Activated T-helper 1 cell treated with anti-CD3 and anti-CD28 coated beads, Interleukin-12 subunit alpha, Interleukin-12 subunit beta, Interleukin-2, Interleukin-4 antibody, amounts not matched to agents 30 ng/mL and 10 ng/mL and 1 ng/mL, durations not matched to agents 14 hours and 24 hours and 36 hours (primary cell): ENCODE measurements around the gene APPBP2. TPM values are rescaled to one million over a fixed set of nuclear protein-coding genes. Genes with fewer than 3 reads are reported as not detected.
A peak's percentile ranks its signal among the peaks of the same experiment; 100 is the strongest.
"Not testable (repeated sequence)": the region's sequence is repeated elsewhere in the genome, so short reads cannot be mapped to it uniquely, and the experiment has no call there.

ENCODE experiments used
- DNase-seq: peaks from one replicate; pipeline ENCODE4 v3.0.0; 2021; ENCODE audit warnings: low spot score
- H3K27ac Mint-ChIP-seq: one replicate; pipeline ENCODE4 v1.8.0; 2021; ENCODE audit warnings: mild to moderate bottlenecking, mixed read lengths
- H3K27me3 Mint-ChIP-seq: one replicate; pipeline ENCODE4 v1.8.0; 2022; ENCODE audit warnings: mild to moderate bottlenecking, moderate library complexity, mixed read lengths; ENCODE audit not compliant: insufficient read depth
- H3K36me3 Mint-ChIP-seq: one replicate; pipeline ENCODE4 v1.8.0; 2021; ENCODE audit warnings: low read depth, mixed read lengths
- H3K4me1 Mint-ChIP-seq: one replicate; pipeline ENCODE4 v1.8.0; 2021; ENCODE audit warnings: low read depth, mixed read lengths
- H3K4me3 Mint-ChIP-seq: one replicate; pipeline ENCODE4 v1.8.0; 2021; ENCODE audit warnings: mild to moderate bottlenecking, moderate library complexity, mixed read lengths
- H3K9me3 Mint-ChIP-seq: one replicate; pipeline ENCODE4 v1.8.0; 2021; ENCODE audit warnings: mixed read lengths
- intact Hi-C: fragments of 100-400 bp; cut with micrococcal nuclease; formaldehyde crosslinking; loops from one replicate; pipeline ENCODE4 v1.15.1; 2024
- total RNA-seq: library from RNA; stranded (reverse); gene quantifications from 2 replicates; pipeline ENCODE4 v1.2.3, GENCODE V29; 2022

The APPBP2 gene
- total RNA-seq, 1 donor from 2014 or later, result 23.4 TPM

DNA sequence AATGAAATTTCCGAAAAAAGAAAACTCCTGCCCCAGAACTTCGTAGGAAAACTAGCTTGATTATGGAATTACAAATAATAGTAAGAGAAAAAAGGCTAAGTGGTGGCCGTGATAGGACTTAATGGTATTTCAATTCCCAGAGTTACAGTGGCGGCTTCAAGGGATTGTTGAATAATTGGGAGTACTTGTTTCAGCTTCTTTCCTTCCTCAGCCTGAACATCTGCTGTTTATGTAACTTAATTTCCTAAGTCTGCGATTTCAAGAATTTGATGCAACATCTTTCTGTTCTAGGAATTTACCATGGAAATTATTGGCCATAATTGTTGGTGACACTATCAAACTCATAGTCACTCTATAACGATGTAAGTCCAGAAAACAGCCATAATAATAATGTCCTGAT, 684 bp upstream of the APPBP2 start:
- Mint-ChIP-seq H3K27me3 (no peaks in the 10 kb centered on the region), H3K36me3 (peaks cover 4% of the 10 kb centered on the region), H3K27ac (peak overlapping the region; percentile 32), H3K9me3 (no peaks in the 10 kb centered on the region), H3K4me3 (peak overlapping the region; percentile 98), H3K4me1 (peaks cover 40% of the 10 kb centered on the region)
- no peak for DNase-seq
- intact Hi-C loops, result loop anchor here (1.0 to 10.0 kb wide), 5 partner anchors 42 to 962 kb away; partner anchors contain the start of genes BCAS3, DHX40 and PPM1D

DNA sequence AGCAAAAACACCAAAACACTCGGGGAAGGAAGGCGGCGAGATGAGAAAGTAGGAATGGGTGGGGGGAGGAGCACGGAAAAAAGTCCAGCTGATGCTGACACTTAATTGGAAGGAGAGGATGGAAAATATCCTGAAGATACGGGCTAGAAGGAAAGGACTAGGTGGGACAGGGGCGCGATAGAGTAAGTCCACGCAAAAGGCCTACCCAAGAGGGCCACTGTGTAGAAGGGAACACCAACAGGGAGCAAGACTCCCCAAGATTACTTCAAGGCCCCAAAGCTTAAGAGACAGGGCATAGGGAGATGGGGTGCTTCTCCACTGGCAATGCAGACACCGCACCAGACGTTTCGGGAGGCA, 736 bp downstream of the APPBP2 start:
- H3K9me3 Mint-ChIP-seq, result no peaks in the 10 kb centered on the region
- DNase-seq, result no peak
- H3K36me3 Mint-ChIP-seq, result peaks cover 10% of the 10 kb centered on the region
- peaks cover 51% of the 10 kb centered on the region for H3K4me1 Mint-ChIP-seq
- peak overlapping the region; percentile 96 for H3K27ac Mint-ChIP-seq
- no peaks in the 10 kb centered on the region for H3K27me3 Mint-ChIP-seq
- H3K4me3 Mint-ChIP-seq, result peak overlapping the region; percentile 98
- intact Hi-C loops, result loop anchor here (1.0 to 10.0 kb wide), 2 partner anchors 133 to 961 kb away; partner anchors contain the start of genes DHX40 and USP32

DNA sequence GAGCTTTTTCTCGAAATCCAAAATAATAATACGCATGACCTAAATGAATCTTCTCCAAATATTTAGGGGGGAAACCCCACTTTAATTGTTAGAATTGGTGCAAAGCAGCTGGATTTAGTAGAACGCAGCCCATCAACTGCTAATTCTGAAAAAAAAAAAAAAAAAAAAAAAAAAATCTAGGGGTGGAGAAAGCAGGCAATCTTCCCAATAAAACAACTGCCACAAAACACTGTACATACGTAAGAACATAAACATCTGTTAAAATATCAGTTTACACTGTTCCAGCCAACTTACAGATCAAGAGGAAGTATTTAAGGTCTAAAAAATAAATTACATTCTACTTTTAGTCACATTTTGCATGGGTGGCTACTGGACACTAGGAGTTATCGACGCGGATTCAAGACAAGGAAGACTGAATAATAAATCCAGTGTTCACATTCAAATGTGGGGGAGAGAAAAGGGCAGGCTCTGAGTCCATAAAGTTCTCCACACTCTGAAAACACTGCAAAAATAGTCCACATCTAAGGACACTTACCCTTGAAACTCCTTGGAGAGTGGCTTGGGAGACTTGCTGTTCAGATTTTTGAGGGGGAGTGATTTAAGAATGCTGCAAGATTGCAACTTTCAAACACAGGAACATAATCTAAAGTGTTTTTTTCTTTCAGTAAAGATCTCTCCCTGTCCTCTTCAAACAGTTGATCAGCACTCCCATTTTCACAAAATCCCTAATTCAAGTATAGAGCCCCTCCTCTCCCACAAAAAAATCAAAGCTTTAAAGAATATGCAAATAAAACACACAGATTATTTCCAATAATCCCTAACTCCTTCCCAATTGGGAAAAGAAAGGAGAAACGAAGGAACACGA, 1.3 kb downstream of the APPBP2 start:
- intact Hi-C loops, result loop anchor here (1.0 to 10.0 kb wide), 2 partner anchors 132 to 960 kb away; partner anchors contain the start of genes DHX40 and USP32
- Mint-ChIP-seq H3K9me3 (no peaks in the 10 kb centered on the region), H3K4me3 (peak overlapping the region; percentile 98), H3K27me3 (no peaks in the 10 kb centered on the region), H3K27ac (peak overlapping the region; percentile 96), H3K36me3 (peaks cover 10% of the 10 kb centered on the region), H3K4me1 (peaks cover 51% of the 10 kb centered on the region)
- no peak for DNase-seq

DNA sequence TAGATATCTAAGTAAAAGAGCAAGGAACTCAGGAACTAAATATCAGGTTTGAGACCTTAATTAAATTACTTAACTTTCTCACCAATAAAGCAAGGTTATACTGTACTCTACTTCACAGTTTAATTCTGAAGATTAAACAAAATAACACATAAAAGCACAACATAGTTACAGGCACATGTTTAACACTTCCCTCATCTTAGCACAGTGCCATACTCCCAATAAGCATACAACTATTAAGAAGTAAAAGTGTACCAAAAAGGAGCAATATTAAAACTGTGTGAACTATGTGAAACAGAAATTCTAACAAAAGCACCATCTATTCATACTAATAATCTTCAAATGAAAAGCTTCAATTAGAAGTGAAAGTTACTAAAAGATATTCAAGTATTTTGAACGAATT, 2.2 kb downstream of the APPBP2 start:
- peaks cover 51% of the 10 kb centered on the region for H3K4me1 Mint-ChIP-seq
- no peaks in the 10 kb centered on the region for H3K9me3 Mint-ChIP-seq
- DNase-seq, result no peak
- no peak overlapping the region for H3K27ac Mint-ChIP-seq
- intact Hi-C loops, result loop anchor here (10.0 kb wide), 1 partner anchor 959 kb away; the partner anchor contains the start of gene DHX40
- peak overlapping the region; percentile 98 for H3K4me3 Mint-ChIP-seq
- no peaks in the 10 kb centered on the region for H3K27me3 Mint-ChIP-seq
- peaks cover 10% of the 10 kb centered on the region for H3K36me3 Mint-ChIP-seq

DNA sequence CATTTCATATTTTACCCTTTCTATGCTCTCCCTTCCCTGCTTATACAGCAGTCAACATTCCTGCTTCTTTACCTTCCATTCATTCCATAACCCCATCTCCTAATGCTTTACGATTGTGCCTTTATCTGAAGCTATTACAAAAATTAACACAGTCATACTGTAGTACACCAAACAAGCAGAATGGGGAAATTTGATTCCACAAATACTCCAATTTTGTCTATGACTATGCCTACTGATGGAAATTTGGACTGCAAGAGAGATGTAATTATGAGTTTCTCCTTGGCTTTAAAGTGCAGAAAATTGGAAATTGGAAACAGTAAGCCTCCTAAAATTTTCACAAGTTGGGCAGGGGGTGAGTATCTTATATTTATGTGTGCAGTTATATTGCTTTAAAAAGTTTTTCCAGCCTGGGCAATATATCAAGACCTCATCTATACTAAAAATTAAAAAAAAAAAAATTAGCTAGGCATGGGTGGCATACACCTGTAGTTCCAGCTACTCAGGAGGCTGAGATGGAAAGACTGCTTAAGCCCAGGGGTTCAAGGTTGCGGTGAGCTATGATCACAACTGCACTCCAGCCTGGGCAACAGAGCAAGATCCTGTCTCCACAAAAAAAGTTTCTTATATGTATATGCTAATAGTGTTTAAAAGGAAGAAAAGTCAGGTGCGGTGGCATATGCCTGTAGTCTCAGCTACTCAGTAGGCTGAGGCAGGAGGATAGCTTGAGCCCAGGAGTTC, 3.0 kb downstream of the APPBP2 start:
- H3K9me3 Mint-ChIP-seq, result no peaks in the 10 kb centered on the region
- H3K4me1 Mint-ChIP-seq, result peaks cover 51% of the 10 kb centered on the region
- intact Hi-C loops, result loop anchor here (10.0 kb wide), 1 partner anchor 958 kb away; the partner anchor contains the start of gene DHX40
- no peaks in the 10 kb centered on the region for H3K27me3 Mint-ChIP-seq
- no peak for DNase-seq
- no peak overlapping the region for H3K4me3 Mint-ChIP-seq
- peaks cover 10% of the 10 kb centered on the region for H3K36me3 Mint-ChIP-seq
- no peak overlapping the region for H3K27ac Mint-ChIP-seq

DNA sequence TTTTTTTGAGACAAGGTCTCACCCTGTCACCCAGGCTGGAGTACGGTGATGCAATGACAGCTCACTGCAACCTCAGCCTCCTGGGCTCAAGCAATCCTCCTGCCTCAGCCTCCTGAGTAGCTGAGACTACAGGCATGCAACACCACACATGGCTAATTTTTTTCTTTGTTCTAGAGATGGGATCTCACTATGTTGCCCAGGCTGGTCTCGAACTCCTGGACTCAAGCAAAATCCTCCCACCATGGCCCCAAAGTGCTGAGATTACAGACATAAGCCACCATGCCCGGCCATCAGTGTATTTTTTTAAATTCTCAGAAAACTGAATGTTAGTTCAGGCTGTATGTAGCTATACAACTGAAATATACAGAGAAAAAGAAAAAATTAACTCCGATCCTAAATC, 6.2 kb downstream of the APPBP2 start:
- DNase-seq, result no peak
- Mint-ChIP-seq H3K27ac (no peak overlapping the region), H3K4me1 (peaks cover 33% of the 10 kb centered on the region), H3K9me3 (no peaks in the 10 kb centered on the region), H3K4me3 (no peak overlapping the region), H3K27me3 (no peaks in the 10 kb centered on the region), H3K36me3 (peaks cover 16% of the 10 kb centered on the region)
- intact Hi-C loops, result loop anchor here (10.0 kb wide), 1 partner anchor 955 kb away; the partner anchor contains the start of gene DHX40

DNA sequence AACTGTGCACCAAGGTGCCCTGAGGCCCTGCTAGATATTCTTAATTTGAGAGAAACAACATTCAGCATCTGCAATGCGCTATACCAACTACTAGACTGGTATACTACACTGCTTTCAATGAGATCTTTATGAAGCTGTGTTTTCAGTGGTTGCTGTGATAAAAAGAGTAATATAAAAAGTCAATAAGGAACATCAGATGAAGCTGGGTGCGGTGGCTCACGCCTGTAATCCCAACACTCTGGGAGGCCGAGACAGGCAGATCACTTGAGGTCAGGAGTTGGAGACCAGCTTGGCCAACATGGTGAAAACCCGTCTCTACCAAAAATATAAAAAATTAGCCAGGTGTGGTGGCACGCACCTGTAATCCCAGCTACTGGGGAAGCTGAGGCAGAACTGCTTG, 10.4 kb downstream of the APPBP2 start:
- intact Hi-C loops, H3K9me3 Mint-ChIP-seq, H3K4me3 Mint-ChIP-seq, DNase-seq, H3K27me3 Mint-ChIP-seq, H3K4me1 Mint-ChIP-seq, H3K27ac Mint-ChIP-seq: not testable (repeated sequence)
- peaks cover 25% of the 10 kb centered on the region for H3K36me3 Mint-ChIP-seq

DNA sequence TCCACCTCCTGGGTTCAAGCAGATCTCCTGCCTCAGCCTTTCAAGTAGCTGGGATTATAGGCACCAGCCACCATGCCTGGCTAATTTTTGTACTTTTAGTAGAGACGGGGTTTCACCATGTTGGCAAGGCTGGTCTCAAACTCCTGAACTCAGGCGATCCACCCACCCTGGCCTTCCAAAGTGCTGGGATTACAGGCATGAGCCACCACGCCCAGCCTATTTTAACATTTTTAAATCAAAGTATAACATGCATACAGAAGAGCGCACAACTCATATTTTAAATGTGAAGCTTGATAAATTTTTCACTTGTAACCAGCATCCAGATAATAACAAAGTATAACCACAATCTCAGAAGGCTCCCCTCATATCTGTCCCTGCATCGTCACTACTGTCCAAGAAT, 10.8 kb downstream of the APPBP2 start:
- H3K27me3 Mint-ChIP-seq, DNase-seq, intact Hi-C loops, H3K27ac Mint-ChIP-seq, H3K4me1 Mint-ChIP-seq, H3K9me3 Mint-ChIP-seq, H3K4me3 Mint-ChIP-seq: not testable (repeated sequence)
- peaks cover 22% of the 10 kb centered on the region for H3K36me3 Mint-ChIP-seq

DNA sequence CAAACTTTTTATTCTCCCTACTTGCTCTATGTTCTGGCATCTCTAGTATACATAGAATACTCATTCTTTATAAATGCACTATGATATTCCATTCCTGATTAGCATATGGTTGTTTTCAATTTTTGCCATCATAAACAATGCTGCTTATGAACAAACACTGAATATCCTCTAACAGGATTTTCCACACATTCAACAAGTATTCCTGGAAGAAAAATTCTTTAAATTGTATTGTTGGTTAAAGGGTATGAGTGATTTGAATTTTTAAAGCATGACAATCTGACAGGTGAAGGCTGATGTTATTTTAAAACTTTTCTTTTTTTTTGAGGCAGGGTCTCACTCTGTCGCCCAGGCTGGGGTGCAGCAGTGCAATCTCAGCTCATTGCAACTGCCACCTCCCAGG, 11.5 kb downstream of the APPBP2 start:
- no peak for DNase-seq
- no peak overlapping the region for H3K4me3 Mint-ChIP-seq
- H3K27me3 Mint-ChIP-seq, result no peaks in the 10 kb centered on the region
- no peaks in the 10 kb centered on the region for H3K9me3 Mint-ChIP-seq
- peaks cover 8% of the 10 kb centered on the region for H3K4me1 Mint-ChIP-seq
- H3K27ac Mint-ChIP-seq, result no peak overlapping the region
- intact Hi-C loops, result no loop called here
- H3K36me3 Mint-ChIP-seq, result peaks cover 22% of the 10 kb centered on the region

DNA sequence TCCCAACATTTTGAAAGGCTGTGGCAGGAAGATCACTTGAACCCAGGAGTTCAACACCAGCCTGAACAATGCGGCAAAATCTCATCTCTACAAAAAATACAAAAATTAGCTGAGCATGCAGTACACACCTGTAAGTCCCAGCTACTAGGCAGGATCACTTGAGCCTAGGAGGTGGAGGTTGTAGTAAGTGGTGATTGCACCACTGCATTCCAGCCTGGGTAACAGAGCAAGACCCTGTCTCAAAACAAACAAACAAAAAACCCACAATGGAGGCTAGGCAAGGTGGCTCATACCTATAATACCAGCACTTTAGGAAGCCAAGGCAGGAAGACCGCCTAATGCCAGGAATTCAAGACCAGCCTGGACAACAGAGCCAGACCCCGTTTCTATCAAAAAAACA, 12.0 kb downstream of the APPBP2 start:
- H3K27me3 Mint-ChIP-seq, result no peaks in the 10 kb centered on the region
- DNase-seq, result no peak
- peaks cover 8% of the 10 kb centered on the region for H3K4me1 Mint-ChIP-seq
- no peak overlapping the region for H3K4me3 Mint-ChIP-seq
- peaks cover 22% of the 10 kb centered on the region for H3K36me3 Mint-ChIP-seq
- H3K27ac Mint-ChIP-seq, result no peak overlapping the region
- no peaks in the 10 kb centered on the region for H3K9me3 Mint-ChIP-seq
- intact Hi-C loops, result no loop called here

DNA sequence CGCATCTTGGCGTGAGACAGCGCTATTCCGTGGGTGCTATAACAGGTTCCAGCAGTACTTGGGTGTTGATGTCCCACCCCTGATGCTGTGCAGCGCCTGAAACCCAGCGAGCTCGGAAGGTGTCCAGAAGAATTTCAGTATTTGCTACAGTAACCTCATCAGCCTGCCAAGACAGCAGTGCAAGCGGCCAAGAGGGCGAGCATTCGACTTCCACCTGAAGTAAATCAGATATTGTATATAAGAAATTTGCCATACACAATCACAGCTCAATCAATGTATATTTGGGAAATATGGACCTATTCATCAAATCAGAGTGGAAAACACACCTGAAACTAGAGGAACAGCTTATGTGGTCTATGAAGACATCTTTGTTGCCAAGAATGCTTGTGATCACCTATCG, 13.0 kb downstream of the APPBP2 start:
- no peaks in the 10 kb centered on the region for H3K9me3 Mint-ChIP-seq
- H3K4me3 Mint-ChIP-seq, result no peak overlapping the region
- H3K4me1 Mint-ChIP-seq, result peaks cover 8% of the 10 kb centered on the region
- H3K27me3 Mint-ChIP-seq, result no peaks in the 10 kb centered on the region
- DNase-seq, result no peak
- no peak overlapping the region for H3K27ac Mint-ChIP-seq
- intact Hi-C loops, result no loop called here
- peaks cover 21% of the 10 kb centered on the region for H3K36me3 Mint-ChIP-seq

DNA sequence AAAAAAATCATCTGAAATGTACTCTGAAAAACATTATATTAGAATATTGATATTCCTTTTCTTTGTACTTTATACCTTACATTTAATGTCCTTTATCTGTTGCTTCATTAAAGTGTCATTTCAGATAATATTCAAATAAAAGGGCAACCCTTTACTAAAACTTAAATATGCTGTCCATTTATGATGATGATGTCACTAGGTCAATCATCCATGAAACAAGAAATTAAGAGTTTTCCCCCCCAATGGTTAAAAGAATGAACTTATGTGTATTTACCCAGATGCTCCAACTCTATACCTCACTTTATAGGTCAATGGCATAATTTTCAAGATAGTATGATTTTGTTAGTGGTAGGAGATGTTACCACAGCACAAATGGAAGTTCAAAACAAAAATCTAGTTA, 15.3 kb downstream of the APPBP2 start:
- no peak for DNase-seq
- intact Hi-C loops, result no loop called here
- Mint-ChIP-seq H3K9me3 (no peaks in the 10 kb centered on the region), H3K27me3 (no peaks in the 10 kb centered on the region), H3K36me3 (peaks cover 16% of the 10 kb centered on the region), H3K4me1 (peaks cover 15% of the 10 kb centered on the region), H3K4me3 (no peak overlapping the region), H3K27ac (no peak overlapping the region)

DNA sequence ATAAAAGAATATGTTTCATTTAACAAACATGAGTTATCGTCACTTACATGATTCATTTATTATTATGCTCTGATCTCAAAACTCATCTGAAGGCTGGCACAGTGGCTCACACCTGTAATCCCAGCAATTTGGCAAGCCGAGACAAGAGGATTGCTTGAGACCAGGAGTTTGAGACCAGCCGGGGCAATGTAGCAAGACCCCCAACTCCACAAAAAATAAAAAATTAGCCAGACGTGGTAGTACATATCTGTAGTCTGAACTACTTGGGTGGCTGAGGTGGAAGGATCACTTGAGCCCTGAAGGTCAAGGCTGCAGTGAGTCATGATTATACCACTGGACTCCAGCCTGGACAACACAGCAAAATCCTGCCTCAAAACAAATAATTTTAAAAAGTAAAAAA, 16.0 kb downstream of the APPBP2 start:
- Mint-ChIP-seq H3K4me3 (no peak overlapping the region), H3K27ac (no peak overlapping the region), H3K9me3 (no peaks in the 10 kb centered on the region), H3K27me3 (no peaks in the 10 kb centered on the region), H3K4me1 (peaks cover 15% of the 10 kb centered on the region), H3K36me3 (peaks cover 16% of the 10 kb centered on the region)
- intact Hi-C loops, result no loop called here
- no peak for DNase-seq
